ENCODE measurements around the gene ELOB.

Gene ELOB

GRCh38 chr16:2753733-2754020 is 23.4 kb downstream of the ELOB start:
- intact Hi-C loops (cut with DNase I) = loop anchor here (5.0 kb wide), 1 partner anchor 61 kb away; no protein-coding TSS in a partner anchor
- peak in 3 of 10 donors; percentile 58 to 83 (median 67) for DNase-seq

GRCh38 chr16:2752850-2753732 is 24.0 kb downstream of the ELOB start:
- DNase-seq = peak in 9 of 10 donors; percentile 62 to 96 (median 73)
- intact Hi-C loops (cut with DNase I) = loop anchor here (1.0 to 5.0 kb wide), 2 partner anchors 24 to 61 kb away; partner anchors contain the start of gene ELOB

- intact Hi-C loops (cut with DNase I) = loop anchor here (1.0 to 5.0 kb wide), 2 partner anchors 25 to 60 kb away; partner anchors contain the start of gene ELOB
These were observed 24.8 kb downstream of the ELOB start, which contains the start of gene SRRM2 for GRCh38 chr16:2752035-2752849. TSS of gene SRRM2 (plus strand) at chr16:2752638. CDS start at chr16:2756365, 3,727 bp downstream.

DNA sequence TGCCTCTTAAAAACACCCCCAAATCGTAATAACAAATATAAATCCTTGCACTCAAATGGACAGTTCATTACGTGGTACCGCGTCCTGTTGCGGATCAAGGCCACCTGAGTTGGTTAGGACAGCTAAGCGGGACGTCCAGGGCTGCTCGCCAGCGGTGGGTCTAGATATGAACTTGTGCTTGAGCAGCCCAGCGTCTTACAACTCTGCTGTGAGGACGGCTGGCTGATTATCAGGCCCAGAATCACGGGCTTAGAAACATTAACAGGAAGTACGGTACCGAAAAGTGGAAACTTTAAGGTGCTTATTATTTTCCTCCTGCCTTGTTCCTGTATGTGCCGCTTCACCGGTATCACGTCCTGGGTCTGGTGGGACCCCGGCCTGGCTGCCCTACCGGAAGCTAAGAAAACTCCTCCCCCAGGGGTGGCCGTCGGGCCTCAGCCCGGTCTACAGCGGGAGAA is 25.5 kb downstream of the ELOB start:
- DNase-seq = peak in 2 of 10 donors; percentile 39 to 80
- intact Hi-C loops (cut with DNase I) = loop anchor here (1.0 to 5.0 kb wide), 2 partner anchors 26 to 59 kb away; partner anchors contain the start of gene ELOB

More at GRCh38 chr16:2752035-2752849, 24.8 kb downstream of the ELOB start, which contains the start of gene SRRM2:
- peak; percentile 84 to 98 (median 92) for DNase-seq

GRCh38 chr16:2749936-2750335 is 27.1 kb downstream of the ELOB start:
- peak in 2 of 10 donors; percentile 59 to 64 for DNase-seq
- intact Hi-C loops (cut with DNase I) = loop anchor here (5.0 kb wide), 1 partner anchor 58 kb away; no protein-coding TSS in a partner anchor

DNA sequence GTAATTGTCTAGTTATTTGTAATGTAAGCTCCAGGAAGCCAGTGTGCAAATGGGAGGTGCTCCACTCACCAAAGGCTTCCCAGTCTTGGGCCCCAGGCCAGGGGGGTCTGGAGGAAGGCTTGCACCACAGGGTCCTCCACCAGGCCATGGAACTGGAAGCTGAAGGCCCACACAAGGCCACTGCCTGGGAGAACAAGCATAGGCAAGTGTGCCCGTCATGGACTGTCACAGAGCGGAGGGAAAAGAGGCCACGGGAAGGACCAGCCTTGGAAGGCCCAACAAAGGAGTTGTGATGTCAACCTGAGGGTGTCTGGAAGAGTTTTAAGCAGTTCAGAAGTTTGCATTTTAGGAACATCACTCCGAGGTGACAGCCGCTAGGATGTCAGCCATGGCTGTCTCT is 27.6 kb downstream of the ELOB start:
- intact Hi-C loops (cut with DNase I) = no loop called here
- peak in 3 of 10 donors; percentile 8 to 56 (median 27) for DNase-seq

GRCh38 chr16:2748757-2749455 is 28.2 kb downstream of the ELOB start:
- peak in 3 of 10 donors; percentile 30 to 61 (median 44) for DNase-seq
- intact Hi-C loops (cut with DNase I) = no loop called here

- DNase-seq = peak in 2 of 10 donors; percentile 36 to 60
- intact Hi-C loops (cut with DNase I) = no loop called here
These were observed 31.1 kb downstream of the ELOB start for GRCh38 chr16:2745961-2746360.

DNA sequence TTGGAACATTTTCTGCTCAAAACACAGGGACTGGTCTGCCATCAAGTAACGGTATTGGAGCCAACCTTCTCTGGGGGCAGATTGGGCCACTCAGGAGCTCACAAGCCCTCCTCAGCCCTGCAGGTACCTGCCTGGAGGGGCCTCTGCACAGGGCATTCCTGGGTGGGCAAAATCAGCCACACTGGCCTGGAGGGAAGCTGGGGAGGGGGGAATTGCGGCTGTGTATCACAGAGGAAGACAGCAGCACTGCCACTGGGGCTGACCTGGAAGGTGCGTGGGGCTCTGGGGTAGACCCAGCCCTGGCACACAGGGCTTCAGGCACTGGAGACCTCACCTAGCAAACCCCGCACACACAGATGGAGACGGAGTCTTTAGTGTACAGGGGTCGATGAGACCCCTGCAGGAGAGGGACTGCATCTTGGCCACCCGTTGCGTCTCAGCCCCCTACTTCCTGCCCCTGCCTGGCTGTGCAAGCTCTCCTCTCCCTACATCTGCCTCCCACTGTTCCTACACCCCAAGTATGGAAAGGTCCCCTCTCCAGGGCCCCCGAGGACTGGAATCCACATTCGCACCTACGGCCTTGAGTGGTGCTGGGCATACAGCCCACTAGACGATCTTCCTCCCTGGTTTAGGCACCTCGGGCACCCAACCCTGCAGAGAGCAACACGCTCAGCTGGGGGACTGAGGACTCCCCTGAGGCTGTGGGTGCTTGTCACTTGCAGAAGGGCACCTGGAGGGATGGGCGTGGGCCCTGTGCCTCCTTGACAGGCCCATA is 31.8 kb downstream of the ELOB start:
- intact Hi-C loops (cut with DNase I) = no loop called here
- DNase-seq = peak in 3 of 10 donors; percentile 52 to 66 (median 62)

DNA sequence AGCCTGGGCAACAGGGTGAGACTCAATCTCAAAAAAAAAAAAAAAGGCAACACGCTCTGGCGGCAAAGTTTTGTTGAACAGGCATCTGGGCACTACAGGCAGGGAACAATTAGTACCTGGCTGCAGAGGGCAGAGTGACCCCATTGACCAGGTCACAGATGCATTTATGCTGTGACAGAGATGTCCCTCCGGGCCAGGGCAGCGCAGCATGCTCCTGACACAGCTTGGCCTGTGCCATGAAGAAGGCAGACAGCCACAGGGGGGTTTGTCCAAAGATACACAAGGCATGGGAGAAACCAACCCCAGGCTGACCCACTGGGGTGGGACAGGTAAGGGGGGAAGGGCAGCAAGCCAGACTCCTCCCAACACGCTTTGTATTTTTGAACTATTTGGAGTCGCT is 32.4 kb downstream of the ELOB start:
- intact Hi-C loops (cut with DNase I) = no loop called here

DNA sequence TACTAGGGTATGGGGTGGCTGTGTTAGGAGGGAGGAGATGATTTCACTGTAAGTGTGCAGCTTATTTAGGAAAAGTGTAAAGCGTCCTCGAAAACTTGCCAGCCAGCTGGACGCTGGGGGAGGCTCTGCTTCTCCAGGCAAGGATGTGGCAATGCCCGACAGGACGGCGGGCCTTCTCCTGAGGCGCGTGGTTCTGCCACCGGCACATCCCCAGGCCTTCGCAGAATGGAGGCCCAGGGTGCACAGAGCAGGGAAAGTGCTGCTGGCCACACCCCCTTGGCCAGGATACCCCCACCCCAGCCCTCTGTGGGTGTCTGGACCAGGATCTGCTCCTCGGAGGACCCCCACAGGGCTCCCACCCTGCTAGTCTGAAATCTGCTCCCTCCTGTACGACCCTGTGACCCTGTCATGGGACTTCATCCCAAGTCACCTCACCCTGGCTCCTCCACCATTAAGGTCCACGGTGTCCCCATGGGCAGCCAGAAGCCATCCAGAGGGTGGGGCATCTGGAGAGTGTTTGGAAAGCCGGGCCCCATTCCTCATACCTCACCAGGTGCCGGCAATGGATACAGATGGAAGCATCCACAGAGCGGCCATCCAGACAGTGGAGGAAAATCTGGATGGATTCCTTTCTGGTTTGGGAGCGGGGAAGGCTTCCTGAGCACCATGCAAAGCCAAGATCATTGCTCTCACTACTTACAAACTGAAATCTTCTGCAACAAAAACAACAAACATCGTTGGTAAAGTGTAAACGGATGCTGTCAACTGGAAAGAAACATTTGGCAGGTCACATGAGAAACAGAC is 33.9 kb downstream of the ELOB start:
- intact Hi-C loops (cut with DNase I) = no loop called here
- peak in 5 of 10 donors; percentile 27 to 89 (median 54) for DNase-seq

More for the DNA sequence above, 32.4 kb downstream of the ELOB start:
- peak in 3 of 10 donors; percentile 24 to 51 (median 46) for DNase-seq

DNA sequence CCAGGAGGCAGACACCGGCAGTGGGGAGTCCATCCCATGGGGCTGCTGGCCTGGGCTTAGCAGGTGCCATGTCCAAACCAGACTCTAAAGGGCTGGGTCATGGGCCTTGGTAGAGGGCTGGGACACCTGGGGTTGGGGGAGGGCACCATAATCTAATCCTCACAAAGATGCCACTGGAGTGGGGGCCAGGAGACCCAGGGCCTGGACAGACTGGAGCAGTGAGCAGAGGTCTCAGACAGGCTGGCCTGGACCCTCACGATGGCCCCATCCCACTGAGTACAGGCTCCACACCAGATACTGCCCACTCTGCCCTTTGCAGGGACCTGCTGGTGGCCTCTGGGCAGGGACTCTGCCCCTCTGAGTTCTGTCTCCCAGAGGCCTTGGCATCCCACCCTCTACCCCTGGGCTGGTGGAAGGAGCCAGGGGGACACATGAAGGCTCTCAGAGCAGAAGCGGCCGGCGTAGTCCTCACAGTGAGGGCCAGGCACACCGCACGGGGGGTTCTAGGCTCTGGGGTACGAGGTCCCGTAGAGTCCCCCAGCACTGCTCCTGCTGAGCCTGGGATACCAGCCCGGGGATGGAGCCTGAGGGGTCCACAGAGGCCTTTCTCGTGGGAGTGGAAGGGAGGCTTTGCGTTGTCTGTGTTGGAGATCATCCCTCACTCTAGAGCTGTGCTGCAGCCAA is 34.6 kb downstream of the ELOB start:
- intact Hi-C loops (cut with DNase I) = no loop called here
- DNase-seq = peak in 2 of 10 donors; percentile 59 to 79

- intact Hi-C loops (cut with DNase I) = no loop called here
- DNase-seq = peak in 2 of 10 donors; percentile 60 to 74
These were observed 35.9 kb downstream of the ELOB start for GRCh38 chr16:2741168-2741567.

DNA sequence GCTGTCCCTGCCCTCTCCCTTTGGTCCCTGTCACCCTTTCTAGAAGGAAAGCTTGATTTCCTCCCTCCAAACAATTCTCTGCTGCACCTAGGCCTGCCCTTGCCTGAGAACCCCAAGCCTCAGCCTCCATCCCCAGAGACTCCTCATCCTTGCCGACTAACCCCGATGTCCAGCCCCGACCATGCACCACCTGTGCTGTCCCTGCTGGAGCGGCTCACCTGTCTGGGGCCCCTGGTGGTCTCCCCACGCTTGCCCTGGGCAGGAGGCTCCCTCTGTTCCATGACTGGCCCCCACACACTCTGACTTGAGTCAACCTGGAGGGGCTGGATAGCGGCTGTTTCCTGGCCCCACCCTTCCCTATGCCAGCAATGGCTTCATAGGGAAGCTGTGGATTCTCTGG is 36.6 kb downstream of the ELOB start:
- DNase-seq = peak in 2 of 10 donors; percentile 65 to 72
- intact Hi-C loops (cut with DNase I) = no loop called here

DNA sequence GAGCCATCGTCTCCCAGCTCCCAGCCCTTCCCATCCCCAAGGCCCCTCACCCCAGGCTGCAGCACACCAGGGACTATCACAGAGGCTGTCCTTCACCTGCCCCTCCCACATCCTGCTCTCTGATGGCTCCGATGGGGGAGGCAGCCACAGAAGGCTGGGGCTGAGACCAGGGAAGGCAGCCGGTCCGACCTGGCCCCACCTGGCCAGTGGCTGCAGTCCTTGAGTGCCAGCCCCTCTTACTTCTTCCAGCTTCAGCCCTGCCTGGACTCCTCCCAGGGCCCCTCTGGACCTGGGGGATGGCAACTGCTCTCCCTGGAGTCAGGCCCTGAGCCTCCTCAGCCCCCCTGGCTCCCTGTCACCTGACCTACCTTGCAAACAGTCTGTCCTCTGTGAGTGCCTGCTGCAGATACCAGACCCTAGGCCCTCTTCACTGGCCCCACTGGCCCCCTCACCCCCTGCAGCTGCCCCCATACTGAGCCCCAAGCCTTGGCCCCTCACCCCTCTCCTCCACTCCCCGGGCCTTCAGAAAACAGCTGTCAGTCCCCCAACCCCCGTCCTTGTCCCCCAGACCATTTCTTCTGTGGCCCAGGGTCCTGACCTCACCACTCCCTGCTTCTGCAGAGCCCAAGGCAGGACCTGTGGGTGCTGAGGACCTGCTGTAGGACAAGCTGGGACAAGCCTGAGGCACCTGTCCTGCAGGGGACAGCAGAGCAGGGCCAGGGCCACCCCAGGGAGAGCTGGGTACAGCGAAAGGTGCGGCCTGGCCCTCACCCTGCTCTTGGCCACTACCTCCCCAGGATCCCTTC is 37.3 kb downstream of the ELOB start:
- DNase-seq = peak in 2 of 10 donors; percentile 24 to 49
- intact Hi-C loops (cut with DNase I) = no loop called here

DNA sequence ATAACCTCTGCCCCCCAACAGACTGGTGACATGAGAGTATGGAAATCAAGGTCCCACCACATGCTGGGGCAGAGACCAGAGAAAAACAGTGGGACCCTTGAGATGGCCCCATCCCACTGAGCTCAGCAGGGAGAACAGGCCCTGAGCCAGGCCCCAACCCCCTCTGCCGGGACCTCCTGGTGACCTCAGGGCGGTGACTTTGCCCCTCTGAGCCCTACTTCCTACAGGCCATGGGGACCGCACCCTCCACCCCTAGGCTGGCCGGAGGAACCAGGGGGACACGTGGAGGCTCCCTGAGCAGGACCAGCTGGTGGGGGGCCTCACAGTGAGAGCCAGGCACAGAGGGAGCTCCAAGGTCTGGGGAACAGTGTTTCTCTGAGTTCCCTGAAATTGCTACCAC is 38.5 kb downstream of the ELOB start:
- intact Hi-C loops (cut with DNase I) = no loop called here
- DNase-seq = peak in 2 of 10 donors; percentile 25 to 39

GRCh38 chr16:2737895-2738418 is 39.1 kb downstream of the ELOB start:
- intact Hi-C loops (cut with DNase I) = no loop called here
- peak in 3 of 10 donors; percentile 14 to 67 (median 56) for DNase-seq

Data from posterior cingulate gyrus (tissue), 11 donors.